HG03558 (cell line): ENCODE results near the gene CENPO.

ENCODE experiments used
- ATAC-seq: cut with Tn5 transposase; IDR thresholded peaks from one replicate; pipeline ENCODE4 v1.9.1; 2021; ENCODE audit warnings: moderate number of reproducible peaks; ENCODE audit not compliant: unreplicated experiment; ENCODE audit errors: extremely low read depth

The CENPO gene

GRCh38 chr2:24856791-24857211, 63.6 kb downstream of the CENPO start:
- no peak for ATAC-seq

- no peak for ATAC-seq
These were observed 64.5 kb downstream of the CENPO start for GRCh38 chr2:24857746-24858145.

GRCh38 chr2:24858996-24859395, 65.8 kb downstream of the CENPO start:
- no peak for ATAC-seq

- ATAC-seq, result no peak
These were observed 66.9 kb downstream of the CENPO start for GRCh38 chr2:24859968-24860600.

- ATAC-seq, result no peak
These were observed 67.4 kb downstream of the CENPO start for GRCh38 chr2:24860631-24861030.

GRCh38 chr2:24861500-24861899, 68.3 kb downstream of the CENPO start:
- ATAC-seq, result no peak

- ATAC-seq, result no peak
These were observed 70.4 kb downstream of the CENPO start for GRCh38 chr2:24863641-24864040.

- no peak for ATAC-seq
These were observed 73.7 kb downstream of the CENPO start for GRCh38 chr2:24866946-24867345.

GRCh38 chr2:24870440-24870839, 77.2 kb downstream of the CENPO start:
- no peak for ATAC-seq

GRCh38 chr2:24870891-24871705, 77.9 kb downstream of the CENPO start:
- ATAC-seq, result no peak

- ATAC-seq, result no peak
These were observed 78.7 kb downstream of the CENPO start for GRCh38 chr2:24871852-24872333.
